ENCODE measurements around the gene C14orf132. TPM values are rescaled to one million over a fixed set of nuclear protein-coding genes. Genes with fewer than 3 reads are reported as not detected.

Gene C14orf132
- polyA plus RNA-seq, 3 donors = not detected

DNA sequence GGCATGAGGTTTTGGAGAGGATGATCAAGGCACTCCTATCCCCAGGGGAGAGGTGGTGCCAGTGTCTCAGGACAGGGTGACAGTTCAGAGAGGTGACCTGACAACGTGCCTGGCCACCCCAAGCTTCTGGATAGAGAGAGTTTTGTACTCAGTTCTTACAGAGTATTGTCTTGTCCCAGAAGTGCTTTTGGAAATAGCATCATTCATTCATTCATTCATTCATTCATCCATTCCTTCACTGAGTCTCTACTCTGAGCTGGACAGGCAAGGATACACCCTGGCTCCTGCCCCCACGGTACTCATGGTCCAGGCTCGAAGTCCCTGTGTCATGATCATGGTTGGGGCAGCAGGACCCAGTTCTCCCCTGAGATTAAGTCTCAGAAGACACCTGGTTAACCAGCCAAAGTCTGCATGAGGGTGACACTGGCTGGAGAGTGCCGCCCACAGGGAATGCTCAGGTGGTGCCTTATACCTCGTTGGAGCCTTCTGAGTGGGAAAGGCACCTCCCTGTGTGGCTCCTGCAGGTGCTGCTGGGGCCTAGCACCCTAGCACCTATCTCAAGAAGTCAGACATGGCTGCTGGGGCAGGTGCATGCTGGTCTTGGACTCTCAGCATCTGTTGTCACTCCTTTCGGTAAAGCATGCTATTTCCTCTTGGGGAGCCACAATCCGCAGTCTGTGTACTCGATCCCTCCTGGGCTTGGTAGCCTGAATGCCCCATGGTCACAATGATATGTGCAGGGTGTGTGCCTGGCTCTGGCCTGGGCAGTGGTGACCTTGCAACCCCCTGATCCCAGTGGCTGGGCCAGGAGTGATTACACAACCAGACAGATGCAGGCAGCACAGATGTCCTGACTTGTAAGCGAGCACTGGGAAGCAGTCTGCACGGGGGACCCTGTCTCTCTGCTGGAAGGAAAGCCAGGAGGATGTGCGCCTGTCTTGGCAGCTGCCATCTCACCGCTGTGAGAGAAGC is 57.8 kb downstream of the C14orf132 start:
- H3K4me3 ChIP-seq (replicated peaks in 1 of 3; ENCODE audit: low read depth in 2 of 3, low read length in 3 of 3) = no peak overlapping the region
- H3K4me1 ChIP-seq (ENCODE audit: control insufficient read depth in 1 of 2, insufficient read depth in 2 of 2, low read length in 2 of 2) = no peaks in the 10 kb centered on the region
- H4K20me1 ChIP-seq (ENCODE audit: insufficient read depth, low read length) = no peaks in the 10 kb centered on the region
- H3K36me3 Mint-ChIP-seq = no peaks in the 10 kb centered on the region
- peaks cover 3 to 6% (median 4%) of the 10 kb centered on the region in 3 donors for H3K27me3 Mint-ChIP-seq (ENCODE audit: low read depth in 3 of 3)
- 75% methylated on average over 11 of the region's 12 CpGs for WGBS (ENCODE audit: insufficient coverage)
- H2AFZ ChIP-seq (ENCODE audit: insufficient read depth, low read depth, low read length, poor library complexity, severe bottlenecking) = no peak overlapping the region
- H3K4me3 Mint-ChIP-seq = no peak overlapping the region
- H3K9me3 ChIP-seq (replicated peaks in 1 of 2; ENCODE audit: control insufficient read depth in 1 of 2, insufficient read depth in 1 of 2, low read length in 2 of 2) = no peaks in the 10 kb centered on the region
- no peaks in the 10 kb centered on the region for H3K4me1 Mint-ChIP-seq
- H3K9ac ChIP-seq (ENCODE audit: insufficient read depth, low read length, poor library complexity, severe bottlenecking) = no peak overlapping the region
- no peak overlapping the region for H3K27ac Mint-ChIP-seq
- H3K27ac ChIP-seq (ENCODE audit: low read depth in 1 of 2, low read length in 2 of 2) = no peak overlapping the region
- no peak for DNase-seq
- intact Hi-C loops (cut with micrococcal nuclease) = no loop called here
- H3K27me3 ChIP-seq (ENCODE audit: control insufficient read depth in 2 of 2, insufficient read depth in 2 of 2, low read length in 2 of 2) = no peaks in the 10 kb centered on the region
- H3K9me3 Mint-ChIP-seq = no peaks in the 10 kb centered on the region
- H3K36me3 ChIP-seq (replicated peaks in 1 of 2; ENCODE audit: control insufficient read depth in 1 of 2, insufficient read depth in 2 of 2, low read length in 2 of 2) = no peaks in the 10 kb centered on the region
- no peaks in the 10 kb centered on the region for H3K79me2 ChIP-seq (ENCODE audit: insufficient read depth, low read length)
- TF ChIP-seq CTCF (IDR thresholded peaks at IDR 0.05) = no peak
- H3K4me2 ChIP-seq (replicated peaks; ENCODE audit: extremely low read depth, low read length, poor library complexity, severe bottlenecking) = no peak overlapping the region

DNA sequence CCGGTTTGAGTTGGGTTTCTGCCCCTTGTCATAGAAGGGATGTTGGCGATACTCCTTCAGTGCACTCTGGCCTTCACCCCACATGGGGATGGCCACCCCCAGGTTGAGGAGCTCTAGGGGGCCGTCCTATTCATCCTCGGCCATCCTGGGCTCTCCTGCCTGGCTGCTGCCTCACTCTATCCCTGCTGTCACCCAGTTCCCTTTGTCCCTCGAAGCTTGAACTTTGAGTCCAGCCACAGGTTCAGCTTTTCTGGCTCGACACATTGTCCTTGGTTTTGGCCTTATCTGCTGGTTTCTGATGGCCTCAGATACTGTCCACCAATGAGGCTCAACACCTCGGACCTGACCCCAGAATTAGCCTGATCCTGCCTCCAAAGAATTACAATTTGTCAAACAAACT is 58.6 kb downstream of the C14orf132 start:
- H3K27me3 Mint-ChIP-seq (ENCODE audit: low read depth in 3 of 3) = peaks cover 3 to 6% (median 4%) of the 10 kb centered on the region in 3 donors
- H3K4me2 ChIP-seq (replicated peaks; ENCODE audit: extremely low read depth, low read length, poor library complexity, severe bottlenecking) = no peak overlapping the region
- 57% methylated on average over 7 of the region's 7 CpGs for WGBS (ENCODE audit: insufficient coverage)
- no peaks in the 10 kb centered on the region for H3K36me3 ChIP-seq (replicated peaks in 1 of 2; ENCODE audit: control insufficient read depth in 1 of 2, insufficient read depth in 2 of 2, low read length in 2 of 2)
- H3K4me3 Mint-ChIP-seq = no peak overlapping the region
- DNase-seq = no peak
- no peaks in the 10 kb centered on the region for H3K9me3 ChIP-seq (replicated peaks in 1 of 2; ENCODE audit: control insufficient read depth in 1 of 2, insufficient read depth in 1 of 2, low read length in 2 of 2)
- no peak overlapping the region for H2AFZ ChIP-seq (ENCODE audit: insufficient read depth, low read depth, low read length, poor library complexity, severe bottlenecking)
- H3K79me2 ChIP-seq (ENCODE audit: insufficient read depth, low read length) = no peaks in the 10 kb centered on the region
- H3K9me3 Mint-ChIP-seq = no peaks in the 10 kb centered on the region
- no peak overlapping the region for H3K27ac Mint-ChIP-seq
- no peaks in the 10 kb centered on the region for H3K4me1 ChIP-seq (ENCODE audit: control insufficient read depth in 1 of 2, insufficient read depth in 2 of 2, low read length in 2 of 2)
- no peaks in the 10 kb centered on the region for H3K27me3 ChIP-seq (ENCODE audit: control insufficient read depth in 2 of 2, insufficient read depth in 2 of 2, low read length in 2 of 2)
- no peak overlapping the region for H3K4me3 ChIP-seq (replicated peaks in 1 of 3; ENCODE audit: low read depth in 2 of 3, low read length in 3 of 3)
- TF ChIP-seq CTCF (IDR thresholded peaks at IDR 0.05) = no peak
- no peaks in the 10 kb centered on the region for H3K4me1 Mint-ChIP-seq
- H3K27ac ChIP-seq (ENCODE audit: low read depth in 1 of 2, low read length in 2 of 2) = no peak overlapping the region
- H4K20me1 ChIP-seq (ENCODE audit: insufficient read depth, low read length) = no peaks in the 10 kb centered on the region
- intact Hi-C loops (cut with micrococcal nuclease) = no loop called here
- H3K9ac ChIP-seq (ENCODE audit: insufficient read depth, low read length, poor library complexity, severe bottlenecking) = no peak overlapping the region
- no peaks in the 10 kb centered on the region for H3K36me3 Mint-ChIP-seq
